GM18867 (cell line): ENCODE measurements around the gene DOCK7.

Experiments used
- ATAC-seq: cut with Tn5 transposase; IDR thresholded peaks from one replicate; pipeline ENCODE4 v1.9.1; 2021; ENCODE audit warnings: mild to moderate bottlenecking, moderate library complexity; ENCODE audit not compliant: unreplicated experiment

The DOCK7 gene

DNA sequence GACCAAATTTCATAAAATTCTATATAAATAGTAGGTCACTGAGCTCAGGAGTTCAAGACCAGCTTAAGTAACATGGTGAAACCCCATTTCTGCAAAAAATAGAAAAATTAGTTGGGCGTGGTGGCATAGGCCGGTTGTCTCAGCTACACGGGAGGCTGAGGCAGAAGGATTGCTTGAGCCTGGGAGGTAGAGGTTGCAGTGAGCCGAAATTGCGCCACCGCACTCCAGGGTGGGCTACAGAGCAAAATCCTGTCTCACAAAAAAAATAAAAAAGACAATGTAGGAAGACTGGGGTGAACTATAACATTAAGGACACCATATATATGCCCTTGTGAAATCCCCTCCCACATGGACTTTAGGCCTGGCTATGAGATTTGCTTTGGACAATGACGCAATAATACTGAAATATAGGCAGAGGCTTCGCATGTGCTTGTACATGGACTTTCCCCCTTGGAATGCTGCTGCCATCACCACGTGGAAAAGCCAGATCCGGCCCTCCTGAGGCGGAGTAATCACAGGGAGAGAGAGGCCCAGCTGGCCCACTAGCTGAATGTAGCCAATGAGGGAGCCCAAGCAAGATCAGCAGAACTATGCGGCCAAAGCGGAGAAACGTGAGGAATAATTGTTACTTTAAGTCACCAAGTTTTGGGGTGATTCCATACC lies 264.5 kb downstream of the DOCK7 start:
- ATAC-seq, result no peak

DNA sequence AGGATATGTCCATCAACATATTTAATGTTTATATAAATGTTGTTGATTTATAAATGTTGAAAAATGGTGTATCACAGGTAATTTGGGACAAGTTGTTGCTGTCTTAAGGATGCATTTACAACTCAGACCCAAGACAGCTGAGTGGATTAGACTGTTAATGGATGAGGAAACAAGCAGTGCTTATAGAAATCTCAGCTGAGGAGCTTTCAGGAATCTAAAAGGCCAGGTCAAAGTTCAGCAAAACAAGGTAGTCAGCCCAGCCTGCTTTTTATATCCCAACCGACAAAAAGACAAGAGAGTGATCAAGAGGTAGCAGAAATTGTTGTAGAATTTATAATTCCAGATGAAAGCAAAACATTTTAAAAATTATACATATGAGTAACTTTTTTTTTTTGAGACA lies 268.0 kb downstream of the DOCK7 start:
- ATAC-seq, result no peak

DNA sequence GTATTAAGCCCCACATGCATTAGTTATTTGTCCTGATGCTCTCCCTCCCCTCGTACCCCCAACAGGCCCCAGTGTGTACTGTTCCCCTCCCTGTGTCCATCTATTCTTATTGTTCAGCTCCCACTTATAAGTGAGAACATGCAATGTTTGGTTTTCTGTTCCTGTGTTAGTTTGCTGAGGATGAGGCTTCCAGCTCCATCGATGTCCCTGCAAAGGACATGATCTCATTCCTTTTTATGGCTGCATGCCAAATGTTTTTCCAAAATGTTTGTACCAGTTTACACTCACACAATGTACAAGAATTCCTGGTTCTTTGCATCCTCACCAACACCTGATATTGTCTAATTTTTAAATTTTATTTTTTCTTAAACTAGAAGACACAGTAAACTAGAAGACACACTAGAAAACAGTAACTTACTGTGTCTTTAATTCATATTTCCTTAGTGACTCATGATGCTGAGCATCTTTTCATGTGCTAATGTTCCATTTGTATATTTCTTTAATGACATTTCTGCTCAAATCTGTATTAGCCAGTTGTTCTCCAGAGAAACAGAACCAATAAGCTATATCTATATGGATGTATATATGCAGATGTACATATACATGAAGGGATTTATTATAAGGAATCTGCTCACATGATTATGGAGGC lies 270.7 kb downstream of the DOCK7 start:
- no peak for ATAC-seq

DNA sequence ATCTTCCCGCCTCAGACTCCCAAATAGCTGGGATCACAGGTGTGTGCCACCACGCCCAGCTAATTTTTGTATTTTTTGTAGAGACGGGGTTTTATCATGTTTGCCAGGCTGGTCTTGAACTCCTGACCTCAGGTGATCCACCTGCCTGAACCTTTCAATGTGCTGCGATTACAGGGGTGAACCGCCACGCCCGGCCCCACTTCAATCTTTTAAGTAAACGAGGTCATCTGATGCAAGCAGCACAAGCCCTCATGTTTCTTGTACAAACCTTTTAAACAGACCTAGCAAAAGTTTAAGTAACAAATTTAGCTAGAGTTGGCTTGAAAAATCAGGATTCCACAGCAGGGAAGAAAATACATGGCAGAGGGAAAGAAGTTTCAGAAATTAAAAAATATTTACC lies 272.5 kb downstream of the DOCK7 start:
- no peak for ATAC-seq

DNA sequence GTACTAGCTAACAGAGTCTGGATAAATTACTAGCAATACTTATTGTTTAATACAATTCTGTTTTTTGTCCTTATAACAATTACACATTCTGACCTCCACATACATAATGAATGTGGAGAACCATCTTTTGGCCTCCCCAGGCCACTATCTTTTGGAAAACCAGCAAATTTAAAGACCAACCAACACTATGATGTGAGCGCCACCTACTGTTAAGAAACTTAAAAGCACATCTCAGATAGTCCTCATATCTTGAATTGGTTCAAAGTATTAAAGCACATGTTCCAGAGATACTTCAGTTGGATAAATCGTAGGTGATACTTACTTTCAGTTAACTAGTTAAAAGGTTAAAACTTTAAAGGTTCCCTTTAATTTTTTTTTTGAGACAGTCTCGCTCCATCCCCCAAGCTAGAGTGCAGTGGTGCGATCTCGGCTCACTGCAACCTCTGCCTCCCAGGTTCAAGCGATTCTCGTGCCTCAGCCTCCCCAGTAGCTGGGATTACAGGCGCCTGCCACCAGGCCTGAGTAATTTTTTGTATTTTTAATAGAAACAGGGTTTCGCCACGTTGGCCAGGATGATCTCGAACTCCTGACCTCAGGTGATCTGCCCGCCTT lies 280.7 kb downstream of the DOCK7 start:
- ATAC-seq, result no peak

DNA sequence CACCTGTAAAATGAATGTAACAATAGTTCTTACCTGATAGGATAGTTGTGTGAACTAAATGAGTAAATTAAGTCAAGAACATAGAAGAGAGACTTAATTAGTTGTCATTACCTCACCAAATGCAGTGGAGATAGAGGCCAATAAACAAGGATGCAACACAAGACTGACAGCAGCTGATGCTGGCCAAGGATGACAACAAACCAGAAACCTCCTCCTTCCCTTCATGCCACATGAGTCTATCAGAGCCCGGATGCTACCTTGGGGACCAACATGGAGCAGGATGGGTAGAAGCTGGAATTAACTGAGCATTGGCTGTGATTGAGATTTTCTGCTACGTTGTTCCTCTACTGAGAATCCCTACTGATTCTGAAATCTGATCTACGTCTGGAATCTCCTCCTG lies 281.6 kb downstream of the DOCK7 start:
- no peak for ATAC-seq

DNA sequence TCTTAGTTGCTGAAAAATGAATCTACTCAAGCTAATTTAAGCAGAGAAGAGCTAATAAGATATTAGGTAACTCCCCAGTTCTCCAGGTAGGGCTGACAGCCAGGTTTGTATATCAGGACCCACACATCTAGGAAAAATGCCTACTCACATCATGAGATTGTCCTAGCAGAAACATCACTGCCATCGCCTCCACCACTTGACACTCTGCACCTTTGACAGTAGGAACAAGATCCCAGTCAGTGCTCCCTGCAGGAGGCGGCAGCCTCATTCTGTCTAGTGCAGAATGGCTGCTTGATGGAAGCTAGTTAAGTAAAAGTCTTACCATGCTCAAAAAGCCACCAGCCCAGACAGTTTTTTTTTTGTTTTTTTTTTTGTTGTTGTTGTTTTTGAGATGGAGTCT lies 282.9 kb downstream of the DOCK7 start:
- ATAC-seq, result no peak
